Kidney (tissue), 14 donors: ENCODE measurements around the gene WHAMM. TPM values are rescaled to one million over a fixed set of nuclear protein-coding genes. Genes with fewer than 3 reads are reported as not detected.

Source experiments
- DNase-seq, 5 donors: peaks; one replicate each; pipeline ENCODE4 v3.0.0-alpha.2; 2013 to 2020
- FAIRE-seq: peaks from 2 replicates; lab custom pipeline; 2012; peaks lifted over from hg19 to GRCh38; lab: Jason Lieb, UNC
- H3K27ac ChIP-seq, 2 donors: one replicate each; pipeline ENCODE4 v1.7.0; 2013; ENCODE audit warnings: low read depth in 2 of 2, low read length in 2 of 2, inconsistent platforms in 1 of 2
- H3K27me3 ChIP-seq: one replicate; pipeline ENCODE4 v1.7.1; 2013; ENCODE audit warnings: low read length, inconsistent platforms; ENCODE audit not compliant: control insufficient read depth, insufficient read depth
- H3K36me3 ChIP-seq, 3 donors: one replicate each; pipeline versions ENCODE4 v1.7.0 to v1.7.1; 2013; ENCODE audit warnings: low read length in 3 of 3, control low read depth in 1 of 3, inconsistent platforms in 1 of 3; ENCODE audit not compliant: insufficient read depth in 3 of 3, control insufficient read depth in 2 of 3
- H3K4me1 ChIP-seq, 3 donors: one replicate each; pipeline versions ENCODE4 v1.7.0 to v1.7.1; 2013; ENCODE audit warnings: low read length in 3 of 3, inconsistent platforms in 1 of 3, low read depth in 1 of 3; ENCODE audit not compliant: control insufficient read depth in 2 of 3, insufficient read depth in 2 of 3
- H3K4me3 ChIP-seq, 3 donors: one replicate each; pipeline versions ENCODE4 v1.7.0 to v1.8.1; 2013; ENCODE audit warnings: low read length in 3 of 3, control low read depth in 1 of 3, inconsistent platforms in 1 of 3
- H3K9ac ChIP-seq, 3 donors: one replicate each; pipeline versions ENCODE4 v1.7.0 to v1.7.1; 2013; ENCODE audit warnings: low read length in 3 of 3, control low read depth in 1 of 3, inconsistent platforms in 1 of 3
- H3K9me3 ChIP-seq, 3 donors: one replicate each; pipeline versions ENCODE4 v1.7.0 to v1.7.1; 2013; ENCODE audit warnings: low read length in 3 of 3, control low read depth in 1 of 3, inconsistent platforms in 1 of 3; ENCODE audit not compliant: control insufficient read depth in 2 of 3, insufficient read depth in 1 of 3
- intact Hi-C: fragments of 100-400 bp; cut with DNase I; formaldehyde crosslinking; loops from one replicate; pipeline ENCODE4 v1.11.1; 2022
- polyA plus RNA-seq: library from polyadenylated mRNA; stranded (reverse); fragments of 350-450 nt; fragmentation: Illumina TruSeq; extraction: RNeasy Lipid Tissue Mini Kit (QIAGEN cat#74804); gene quantifications from one replicate; pipeline ENCODE4 v1.2.3, GENCODE V29; 2014; ENCODE audit warnings: low read depth, low replicate concordance; ENCODE audit not compliant: insufficient read depth
- total RNA-seq: library from RNA; stranded (reverse); fragmentation: NEBNext Ultra II Directional; extraction: Animal tissue kit (Norgen Biotek cat#: 25700); gene quantifications from one replicate; pipeline ENCODE4 v1.2.1, GENCODE V29; 2021
- TF ChIP-seq, protein P1 (sequence below): IDR thresholded peaks from 3 replicates; pipeline ENCODE4 v1.5.1; 2012; ENCODE audit warnings: mild to moderate bottlenecking, moderate library complexity, borderline replicate concordance; ENCODE audit not compliant: insufficient read depth; ENCODE audit errors: extremely low read depth
- donor health status: control.
- donor health status: control.
- donor health status: control.
- donor health status: control.
- donor health status: control.
- donor health status: DM: yes; HTN: yes; CAD: no.
- donor health status: Normal renal cell carcinoma (clear cell type).

WHAMM gene
- total and polyA plus RNA-seq, 2 donors from 2014 or later, result 4.0 to 13.8 TPM

DNA sequence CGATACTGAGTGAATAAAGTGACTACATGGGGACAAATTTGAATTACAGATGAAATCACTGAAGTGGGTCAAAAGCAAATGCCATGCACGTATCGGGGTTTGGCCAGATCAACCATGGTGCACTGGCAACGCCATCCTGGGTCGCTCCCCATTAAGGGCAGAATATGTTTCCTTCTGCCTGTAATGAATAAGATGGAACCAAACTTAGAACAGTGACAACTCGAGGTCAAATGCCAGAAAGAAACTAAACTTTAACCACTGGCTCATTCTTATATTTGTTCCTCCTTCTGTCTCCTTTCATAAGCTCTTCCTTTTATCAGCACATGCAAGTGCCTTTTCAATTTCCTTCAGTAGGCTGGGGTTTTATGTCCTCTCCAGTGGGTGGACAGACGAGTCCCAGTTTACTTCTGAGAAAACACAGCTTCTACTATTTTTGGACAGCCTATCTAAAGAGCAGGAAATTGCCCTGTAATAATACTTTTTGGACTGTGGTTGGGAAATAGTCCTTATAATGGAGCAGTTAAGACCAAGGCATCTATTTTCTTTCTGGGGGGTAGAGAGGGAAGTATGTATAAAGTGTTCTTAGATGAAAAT, 61.4 kb downstream of the WHAMM start:
- Histone ChIP-seq H3K4me1 (no peaks in the 10 kb centered on the region), H3K27ac (no peak overlapping the region), H3K9me3 (no peaks in the 10 kb centered on the region), H3K27me3 (no peaks in the 10 kb centered on the region), H3K4me3 (no peak overlapping the region), H3K9ac (no peak overlapping the region), H3K36me3 (peaks cover 0 to 3% (median 0%) of the 10 kb centered on the region in 3 donors)
- DNase-seq (peak in 1 of 5 donors; percentile 14), FAIRE-seq (no peak)
- TF ChIP-seq, protein P1, sequence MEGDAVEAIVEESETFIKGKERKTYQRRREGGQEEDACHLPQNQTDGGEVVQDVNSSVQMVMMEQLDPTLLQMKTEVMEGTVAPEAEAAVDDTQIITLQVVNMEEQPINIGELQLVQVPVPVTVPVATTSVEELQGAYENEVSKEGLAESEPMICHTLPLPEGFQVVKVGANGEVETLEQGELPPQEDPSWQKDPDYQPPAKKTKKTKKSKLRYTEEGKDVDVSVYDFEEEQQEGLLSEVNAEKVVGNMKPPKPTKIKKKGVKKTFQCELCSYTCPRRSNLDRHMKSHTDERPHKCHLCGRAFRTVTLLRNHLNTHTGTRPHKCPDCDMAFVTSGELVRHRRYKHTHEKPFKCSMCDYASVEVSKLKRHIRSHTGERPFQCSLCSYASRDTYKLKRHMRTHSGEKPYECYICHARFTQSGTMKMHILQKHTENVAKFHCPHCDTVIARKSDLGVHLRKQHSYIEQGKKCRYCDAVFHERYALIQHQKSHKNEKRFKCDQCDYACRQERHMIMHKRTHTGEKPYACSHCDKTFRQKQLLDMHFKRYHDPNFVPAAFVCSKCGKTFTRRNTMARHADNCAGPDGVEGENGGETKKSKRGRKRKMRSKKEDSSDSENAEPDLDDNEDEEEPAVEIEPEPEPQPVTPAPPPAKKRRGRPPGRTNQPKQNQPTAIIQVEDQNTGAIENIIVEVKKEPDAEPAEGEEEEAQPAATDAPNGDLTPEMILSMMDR, result no peak
- intact Hi-C loops, result no loop called here

DNA sequence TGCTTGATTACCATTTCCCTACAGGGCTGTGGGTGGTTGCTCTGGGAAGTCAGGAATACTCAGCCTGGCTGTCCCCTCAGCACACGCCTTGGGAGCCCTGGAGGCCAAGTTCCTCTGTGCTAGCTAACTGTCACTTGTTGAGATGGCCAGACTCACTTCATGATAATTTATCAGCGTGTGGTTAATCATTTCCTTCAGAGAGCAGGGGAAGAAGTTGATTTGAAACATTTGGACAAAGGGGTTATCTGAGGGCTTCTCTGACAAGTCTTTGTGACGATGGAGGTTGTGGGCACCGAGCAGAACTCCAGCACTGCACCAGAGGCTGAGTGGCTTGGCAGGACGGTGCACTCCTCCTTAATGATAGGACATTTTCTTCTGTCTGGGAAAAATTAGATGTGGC, 61.9 kb downstream of the WHAMM start:
- no peak overlapping the region for H3K27ac ChIP-seq
- DNase-seq, result no peak
- no peak overlapping the region for H3K4me3 ChIP-seq

DNA sequence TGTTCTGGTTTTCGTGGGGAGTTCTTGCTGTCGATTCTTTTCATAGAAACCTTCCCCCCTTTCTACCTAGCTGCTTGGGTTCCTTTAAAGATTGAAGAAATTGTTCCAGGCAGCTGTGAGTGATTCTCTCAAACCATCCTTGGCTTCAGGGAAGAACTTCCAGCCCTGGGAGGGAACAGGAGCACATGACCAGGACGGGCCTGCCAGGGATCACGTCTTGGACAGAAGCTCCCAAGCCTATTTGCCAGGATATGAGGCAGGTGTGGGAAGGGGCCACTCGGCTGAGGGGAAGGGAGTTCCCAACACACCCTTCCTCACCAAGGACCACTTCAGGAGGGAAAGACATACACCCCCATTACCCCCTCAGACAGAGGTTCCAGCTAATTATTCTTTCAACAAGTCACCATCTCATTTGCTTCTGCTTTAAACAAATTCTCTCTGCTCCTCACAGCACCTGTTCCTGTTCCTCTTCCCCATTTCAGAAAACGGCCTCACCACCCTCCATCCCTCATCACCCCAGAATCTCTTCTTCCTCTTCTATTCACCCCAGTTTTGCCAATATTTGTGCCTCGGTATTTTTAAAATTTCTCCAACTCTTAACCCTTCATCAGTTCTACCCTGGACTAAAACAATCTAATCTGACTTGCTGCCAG, 62.5 kb downstream of the WHAMM start:
- FAIRE-seq, result no peak
- Histone ChIP-seq H3K9ac (no peak overlapping the region), H3K9me3 (no peaks in the 10 kb centered on the region), H3K27me3 (no peaks in the 10 kb centered on the region), H3K4me3 (no peak overlapping the region), H3K27ac (no peak overlapping the region), H3K4me1 (no peaks in the 10 kb centered on the region), H3K36me3 (peaks cover 0 to 3% (median 0%) of the 10 kb centered on the region in 3 donors)
- TF ChIP-seq, protein P1, result no peak
- intact Hi-C loops, result no loop called here
- DNase-seq, result no peak

More for the DNA sequence above, 61.9 kb downstream of the WHAMM start:
- intact Hi-C loops, result no loop called here
- TF ChIP-seq, protein P1, result no peak
- Histone ChIP-seq H3K9ac (no peak overlapping the region), H3K36me3 (peaks cover 0 to 3% (median 0%) of the 10 kb centered on the region in 3 donors), H3K4me1 (no peaks in the 10 kb centered on the region), H3K27me3 (no peaks in the 10 kb centered on the region), H3K9me3 (no peaks in the 10 kb centered on the region)
- no peak for FAIRE-seq
